ENCODE measurements around the gene CHIT1.
A peak's percentile ranks its signal among the peaks of the same experiment; 100 is the strongest.

CHIT1 gene

DNA sequence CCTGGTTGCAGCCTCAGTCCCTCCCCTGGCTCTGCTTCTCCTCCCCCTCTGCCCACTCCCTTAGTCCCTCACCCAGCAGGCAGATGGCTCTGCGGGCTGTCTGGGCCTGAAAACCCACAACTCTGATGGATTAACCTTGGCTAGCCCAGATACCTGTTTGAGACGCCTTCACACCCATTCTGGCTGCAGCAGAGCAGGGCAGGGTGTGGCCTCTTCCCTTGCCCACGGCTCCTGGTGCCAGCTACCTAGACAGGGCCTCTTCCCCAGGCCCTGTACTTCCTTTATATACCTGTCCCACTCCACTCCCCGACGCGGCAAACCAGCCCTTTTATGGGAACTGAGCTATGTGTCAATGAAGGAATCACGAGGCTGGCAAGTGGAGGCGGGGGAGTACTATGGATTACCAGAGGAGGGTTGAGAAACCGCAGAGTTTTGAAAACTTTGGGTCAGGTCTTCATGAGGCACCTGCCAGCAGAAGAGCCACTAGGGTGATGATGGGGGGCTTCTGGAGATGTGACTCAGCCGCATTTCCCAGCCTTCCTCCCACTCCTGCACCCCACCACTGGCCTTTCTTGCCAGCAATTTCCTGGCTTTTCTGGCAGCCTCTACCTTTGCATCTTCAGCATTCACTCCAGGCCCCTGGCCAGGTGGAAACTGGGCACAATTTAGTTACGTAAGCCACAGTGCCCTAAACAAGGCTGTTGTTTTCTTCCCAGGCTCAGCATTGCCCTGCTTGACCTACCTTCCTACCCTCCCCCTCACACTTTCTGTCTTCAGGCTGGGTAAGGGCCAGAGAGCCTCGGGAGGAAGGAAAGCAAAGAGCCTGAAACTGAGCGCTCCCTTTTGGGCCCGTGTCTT lies 42.8 kb downstream of the CHIT1 start, which contains the start of gene CHI3L1:
CHI3L1 (minus strand) TSS at position 259 of the 858 bp plus-strand sequence; CDS start at position 178, 81 bp downstream.
- no peak for DNase-seq

DNA sequence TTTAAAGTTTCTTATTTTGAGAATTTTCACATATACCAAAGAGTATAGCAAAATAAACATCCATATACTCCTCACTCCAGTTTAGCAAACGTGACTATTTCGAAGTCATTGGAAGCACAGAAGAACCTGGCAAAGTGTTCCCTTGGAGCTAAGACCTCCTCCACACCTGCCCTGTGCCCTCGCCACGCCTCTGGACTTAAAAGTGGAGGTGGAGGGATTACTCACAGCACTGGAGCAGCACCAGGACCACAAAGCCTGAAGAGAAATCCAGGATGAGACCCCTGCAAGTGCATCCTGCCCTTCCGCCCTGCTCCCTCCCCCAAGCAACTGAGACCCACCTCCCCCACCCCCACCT lies 43.4 kb downstream of the CHIT1 start:
- no peak for DNase-seq

DNA sequence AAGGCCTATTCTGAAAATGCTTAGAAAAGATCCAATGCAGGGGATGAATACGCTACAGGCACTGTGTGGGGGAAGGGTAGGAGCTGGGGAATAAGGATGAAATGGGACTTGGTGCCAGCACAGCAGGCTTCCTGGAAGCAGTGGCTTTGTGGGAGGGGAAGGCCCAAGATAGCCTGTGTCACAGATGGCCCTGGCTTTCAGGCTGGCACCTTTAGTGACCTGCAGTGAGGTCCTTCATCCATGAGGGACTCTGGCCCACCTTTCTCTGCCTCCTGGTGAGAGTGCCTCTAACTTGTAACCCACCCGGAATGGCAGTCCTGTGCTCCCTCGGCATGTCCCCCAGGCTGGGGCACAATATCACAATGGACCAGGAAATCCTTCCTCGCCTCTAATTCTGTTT lies 43.9 kb downstream of the CHIT1 start:
- DNase-seq = no peak

DNA sequence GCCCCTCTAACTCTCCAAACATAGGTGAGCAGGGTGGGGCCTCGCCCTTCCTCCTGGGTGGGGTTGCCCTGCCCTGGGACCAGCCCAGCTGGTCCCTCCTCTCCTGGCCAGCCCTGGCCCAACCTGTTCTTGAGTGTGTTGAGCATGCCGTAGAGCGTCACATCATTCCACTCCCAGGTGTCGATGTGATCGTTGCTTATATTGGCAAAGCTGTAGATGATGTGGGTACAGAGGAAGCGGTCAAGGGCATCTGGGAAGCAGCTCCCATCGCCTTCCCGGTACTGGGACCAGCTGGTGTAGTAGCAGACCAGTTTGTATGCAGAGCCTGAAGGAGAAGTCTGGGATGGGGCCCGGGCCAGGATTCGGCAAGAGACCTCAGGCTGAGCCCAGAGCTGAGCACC lies 44.4 kb downstream of the CHIT1 start:
- DNase-seq = no peak

DNA sequence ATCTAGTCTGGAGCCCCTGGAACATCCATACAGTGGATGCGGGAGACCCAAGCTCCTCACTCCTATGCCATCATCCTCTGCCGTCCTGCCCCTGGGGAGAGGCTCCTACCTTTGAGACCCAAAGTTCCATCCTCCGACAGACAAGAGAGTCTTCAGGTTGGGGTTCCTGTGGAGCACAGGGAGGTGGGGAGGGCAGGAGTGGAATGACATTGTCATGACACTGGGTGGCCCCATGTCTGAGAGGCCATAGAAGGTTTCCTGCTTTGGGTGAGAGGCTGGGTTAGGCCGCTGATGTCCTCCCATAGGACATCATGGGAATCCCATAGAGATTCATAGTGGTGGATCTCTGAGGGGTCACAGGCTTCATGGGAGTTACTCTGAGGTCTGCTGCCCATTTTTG lies 45.0 kb downstream of the CHIT1 start:
- DNase-seq = no peak

DNA sequence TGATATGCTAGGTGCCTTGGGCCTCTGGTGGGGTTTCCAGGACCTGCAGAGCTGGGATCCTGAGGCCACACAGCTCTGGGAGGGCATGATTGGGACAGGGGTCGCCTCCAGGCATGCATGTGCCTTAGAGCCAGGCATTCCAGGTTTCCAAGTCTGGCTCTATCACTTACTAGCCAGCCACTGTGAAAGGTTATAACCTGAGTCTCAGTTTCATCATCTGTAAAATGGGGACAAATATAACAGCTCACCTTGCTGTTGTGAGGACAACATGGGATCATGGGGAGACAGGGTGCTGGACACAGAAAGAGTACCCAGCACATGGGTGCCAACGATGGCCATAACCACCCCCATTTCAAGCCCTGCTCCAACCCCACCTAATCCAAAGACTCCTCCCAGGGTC lies 45.6 kb downstream of the CHIT1 start:
- DNase-seq = no peak

DNA sequence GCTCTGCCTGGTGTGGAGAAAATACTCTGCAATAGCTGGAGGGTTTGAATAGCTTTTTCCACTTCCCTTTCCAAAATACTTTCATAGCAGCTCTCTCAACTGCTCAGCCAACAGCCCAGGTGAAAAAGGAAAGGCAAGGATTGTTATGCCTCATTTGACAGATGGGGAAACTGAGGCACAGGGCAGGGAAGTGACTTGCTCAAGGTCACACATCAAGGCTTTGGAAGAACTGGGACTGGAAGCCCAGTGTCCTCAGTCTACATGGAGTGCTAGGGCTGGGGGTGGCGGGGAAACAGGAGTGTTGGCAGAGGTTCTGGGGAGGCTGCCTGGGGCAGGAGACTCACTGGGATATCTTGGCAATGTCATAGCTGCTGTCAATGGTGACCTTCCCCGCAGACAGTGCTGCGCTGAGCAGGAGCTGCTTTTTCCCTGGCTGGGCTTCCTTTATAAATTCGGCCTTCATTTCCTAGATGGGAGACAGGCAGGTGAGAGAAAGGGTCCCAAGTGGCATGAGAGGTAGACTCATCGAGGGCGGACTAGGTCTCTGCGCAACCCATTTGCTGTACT lies 47.0 kb downstream of the CHIT1 start:
- no peak for DNase-seq

DNA sequence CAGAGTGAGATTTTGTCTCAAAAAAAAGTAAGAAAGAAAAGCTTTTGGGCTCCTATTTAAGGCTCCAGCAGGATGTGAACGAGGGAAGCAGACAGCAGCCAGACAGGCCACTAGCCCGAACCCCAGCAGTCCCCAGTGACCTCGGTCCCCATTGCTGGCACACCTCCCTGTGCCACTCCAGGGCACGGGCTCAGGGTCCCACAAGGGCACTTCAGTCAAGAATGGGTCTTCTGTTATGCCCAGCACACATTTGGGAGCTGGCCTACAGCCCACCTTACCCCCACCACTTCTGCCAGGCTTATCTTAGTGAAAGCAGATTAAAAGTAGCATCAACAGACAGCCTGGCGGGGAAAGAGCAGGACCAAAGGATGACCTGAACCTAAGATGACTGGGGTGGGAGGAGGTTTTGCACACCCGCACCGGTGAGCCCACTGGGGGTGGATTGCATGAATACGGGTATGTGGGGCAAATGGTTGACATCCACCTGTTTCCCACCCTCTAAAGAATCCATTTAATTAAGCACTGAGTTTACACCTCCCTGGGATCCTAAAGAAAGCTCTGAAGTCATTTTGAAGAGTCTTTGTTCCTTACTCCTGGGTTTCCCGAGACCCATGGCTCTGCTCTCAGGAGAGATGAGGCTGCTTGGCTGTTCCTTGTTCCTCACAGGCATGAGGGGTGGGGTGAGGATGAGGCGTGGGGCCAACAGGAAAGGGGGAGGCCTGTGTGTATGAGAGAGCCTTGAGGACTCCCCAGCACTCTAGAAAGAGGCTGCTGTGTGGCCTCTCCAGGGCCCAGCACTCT lies 47.7 kb downstream of the CHIT1 start:
- no peak for DNase-seq

DNA sequence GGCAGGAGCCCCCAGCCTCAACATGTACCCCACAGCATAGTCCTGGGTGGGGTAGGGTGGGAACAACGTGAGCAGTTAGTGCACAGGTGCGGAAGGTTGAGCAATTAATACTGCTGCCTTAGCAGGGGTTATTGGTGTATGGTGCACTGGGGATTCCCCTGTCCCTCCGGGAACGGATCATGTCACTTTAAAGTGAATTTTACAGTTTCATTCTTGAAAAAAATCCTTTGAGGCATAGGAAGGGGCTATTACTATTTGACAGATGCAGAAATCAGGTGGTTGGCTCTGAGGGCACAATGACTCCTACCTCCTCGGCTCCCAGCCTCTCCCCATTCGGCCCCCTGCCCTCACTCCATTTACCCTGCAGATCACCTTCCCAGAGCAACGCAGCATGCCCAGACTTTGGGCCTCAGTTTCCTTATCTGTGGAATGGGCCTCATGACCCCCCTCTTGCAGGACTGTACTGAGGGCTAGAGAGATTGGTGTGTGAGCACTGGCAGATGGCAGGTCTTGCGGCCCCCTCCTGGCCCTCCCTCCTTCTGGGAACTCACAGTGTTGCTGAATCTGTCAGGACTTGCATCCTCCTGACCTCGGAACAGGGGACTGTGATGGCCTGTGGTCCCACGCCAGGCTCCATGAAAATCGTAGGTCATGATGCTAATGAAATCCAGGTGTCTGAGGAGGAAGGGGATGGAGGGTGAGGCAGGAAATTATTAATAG lies 48.7 kb downstream of the CHIT1 start:
- DNase-seq = no peak

DNA sequence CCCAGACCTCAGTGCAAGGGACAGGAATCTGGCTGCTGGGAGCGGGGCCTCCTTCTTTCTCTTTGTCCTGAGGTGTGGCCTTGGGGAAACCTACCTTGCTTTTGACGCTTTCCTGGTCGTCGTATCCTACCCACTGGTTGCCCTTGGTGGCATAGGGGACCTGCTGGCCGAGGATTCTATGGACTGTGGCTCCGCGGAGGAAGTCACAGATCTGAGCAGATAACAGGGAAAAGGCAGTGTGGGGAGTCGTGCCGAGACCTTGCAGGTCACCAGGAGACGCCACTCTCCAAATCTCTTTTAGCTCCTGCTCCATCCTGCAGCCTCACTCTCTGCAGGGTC lies 49.8 kb downstream of the CHIT1 start:
- DNase-seq = no peak

DNA sequence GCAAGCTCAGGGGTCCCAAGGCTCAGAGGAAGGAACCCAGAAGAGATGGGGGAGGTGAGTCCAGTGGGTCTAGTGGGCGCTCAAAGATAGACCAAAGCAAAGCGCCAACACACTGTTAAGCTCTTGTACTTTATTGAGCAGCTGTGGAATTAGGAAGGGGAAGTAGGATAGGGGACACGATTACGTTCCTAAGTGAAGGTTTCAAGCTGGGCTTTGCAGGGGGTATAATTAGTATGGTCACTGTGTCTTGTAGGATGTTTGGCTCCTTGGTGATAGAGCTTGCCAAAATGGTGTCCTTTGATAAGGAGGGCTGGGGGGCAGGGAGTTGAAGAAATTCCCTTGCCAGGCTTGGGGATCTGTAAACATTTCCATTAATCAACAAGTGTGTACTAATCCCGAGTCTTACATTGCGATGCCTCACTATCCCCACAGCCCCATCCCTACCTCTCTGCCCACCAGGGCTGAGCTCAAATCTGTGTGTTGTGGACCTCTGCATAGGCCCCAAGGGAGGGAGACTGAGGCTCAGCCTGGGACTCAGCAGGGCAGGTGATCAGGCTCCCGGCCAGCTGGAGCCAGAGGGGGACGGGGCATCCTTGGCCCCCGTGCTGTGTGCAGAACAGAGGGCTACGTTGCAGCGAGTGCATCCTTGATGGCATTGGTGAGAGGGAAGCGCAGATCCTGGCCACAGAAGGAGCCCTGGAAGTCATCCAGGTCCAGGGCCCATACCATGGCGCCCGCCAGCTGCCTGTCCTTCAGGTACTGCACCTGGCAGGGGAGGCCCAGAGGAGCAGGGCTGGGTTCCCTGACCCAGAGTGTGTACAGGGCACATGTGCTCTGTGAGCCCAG lies 50.4 kb downstream of the CHIT1 start:
- no peak for DNase-seq

DNA sequence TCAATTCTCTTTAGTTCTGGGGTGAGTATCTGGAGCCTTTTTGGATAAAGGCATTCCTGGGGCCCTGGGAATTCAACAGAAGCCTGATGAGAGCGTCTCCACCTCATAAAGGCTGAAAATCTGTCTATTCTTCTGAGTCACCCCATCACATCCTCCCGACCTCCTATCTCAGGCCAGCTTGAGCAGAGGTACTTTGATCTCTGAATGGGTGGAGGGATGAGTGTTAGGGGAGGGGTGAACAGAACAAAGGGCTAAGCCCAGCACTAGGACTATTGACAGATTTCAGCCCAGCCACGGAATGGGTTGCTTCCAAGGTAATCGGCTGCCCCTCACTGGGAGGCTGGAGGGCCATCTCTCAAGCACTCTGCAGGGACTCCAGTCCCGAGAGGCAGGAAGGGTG lies 51.4 kb downstream of the CHIT1 start:
- DNase-seq = peak; percentile 49

DNA sequence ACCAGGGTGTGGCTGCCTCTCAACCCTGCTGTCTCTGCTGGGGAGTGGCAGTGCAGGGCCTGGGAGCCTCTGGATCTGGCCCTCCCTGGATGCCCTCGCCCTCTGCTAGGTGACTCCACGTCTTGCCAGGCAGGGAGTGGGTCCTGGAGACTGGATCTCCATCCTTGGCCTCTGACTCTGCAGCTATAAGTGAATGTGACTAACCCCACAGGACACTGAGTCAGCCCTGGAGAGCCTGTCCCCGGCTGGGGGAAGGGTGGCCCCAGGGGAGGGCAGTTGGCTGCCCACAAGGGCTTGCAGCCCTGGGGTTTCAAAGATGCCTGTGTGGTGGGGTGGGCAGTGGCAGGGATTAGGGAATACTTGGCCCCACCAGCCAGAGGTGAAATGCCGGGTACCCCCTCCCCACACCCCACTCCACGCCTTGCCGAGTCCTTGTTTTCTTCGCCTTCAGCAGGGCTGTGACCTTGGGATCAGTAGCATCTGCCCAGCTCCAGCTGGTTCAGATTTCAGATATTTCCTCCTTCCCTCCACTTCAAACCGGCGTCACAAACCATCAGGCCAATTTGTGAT lies 51.9 kb downstream of the CHIT1 start:
- DNase-seq = peak; percentile 55

DNA sequence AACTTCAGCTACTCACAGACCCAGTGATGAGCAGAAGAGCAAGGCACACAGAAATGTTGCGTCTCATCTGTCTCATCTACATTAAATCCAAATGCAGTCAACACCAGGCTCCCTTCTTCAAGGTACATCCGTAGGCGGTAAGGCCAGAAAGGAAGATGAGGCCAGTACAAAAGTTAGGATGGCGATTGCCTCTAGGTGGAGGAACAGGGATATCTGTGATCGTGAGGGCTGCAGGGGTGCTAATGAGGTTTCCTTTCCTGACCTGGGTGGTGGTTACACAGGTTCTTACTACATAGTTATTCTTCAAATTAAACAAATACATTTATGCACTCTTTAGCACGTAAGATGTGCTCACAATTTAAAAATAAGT lies 52.5 kb downstream of the CHIT1 start:
- DNase-seq = no peak

DNA sequence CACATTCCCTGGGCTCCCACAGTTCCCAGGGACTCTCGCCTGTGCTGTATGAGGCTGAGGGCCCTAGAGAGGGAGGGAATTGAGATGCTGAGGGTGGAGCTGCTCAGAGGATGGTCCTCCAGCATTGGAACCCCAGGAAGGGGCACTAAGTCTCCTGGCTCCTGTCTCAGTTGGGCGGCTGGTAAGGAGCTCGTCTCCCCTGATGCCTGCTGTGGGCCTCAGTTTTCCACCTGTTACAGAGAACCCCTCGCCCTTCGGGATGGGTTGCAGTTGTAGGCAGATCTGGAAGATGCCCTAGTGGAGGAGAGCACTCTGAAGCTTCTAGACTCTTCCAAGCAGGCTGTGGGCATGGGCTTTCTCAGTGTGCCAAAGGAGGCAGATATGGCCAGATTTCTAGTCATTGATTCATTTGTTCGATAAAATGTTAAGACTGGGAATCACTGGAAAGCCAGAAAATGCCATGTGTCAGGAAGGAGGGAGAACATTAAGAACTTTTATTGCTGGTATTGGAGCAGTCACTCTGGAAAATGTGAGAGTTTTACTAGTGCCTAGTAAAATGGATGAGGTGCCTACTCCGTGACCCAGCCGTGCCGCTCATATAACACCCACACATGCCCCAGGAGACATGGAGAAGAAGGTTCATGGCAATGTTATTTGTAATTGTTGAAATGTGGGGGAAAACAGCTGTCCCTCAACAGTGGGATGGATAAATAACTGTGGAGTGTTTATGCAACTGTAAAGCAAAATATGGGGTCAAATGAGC lies 53.0 kb downstream of the CHIT1 start:
- no peak for DNase-seq

DNA sequence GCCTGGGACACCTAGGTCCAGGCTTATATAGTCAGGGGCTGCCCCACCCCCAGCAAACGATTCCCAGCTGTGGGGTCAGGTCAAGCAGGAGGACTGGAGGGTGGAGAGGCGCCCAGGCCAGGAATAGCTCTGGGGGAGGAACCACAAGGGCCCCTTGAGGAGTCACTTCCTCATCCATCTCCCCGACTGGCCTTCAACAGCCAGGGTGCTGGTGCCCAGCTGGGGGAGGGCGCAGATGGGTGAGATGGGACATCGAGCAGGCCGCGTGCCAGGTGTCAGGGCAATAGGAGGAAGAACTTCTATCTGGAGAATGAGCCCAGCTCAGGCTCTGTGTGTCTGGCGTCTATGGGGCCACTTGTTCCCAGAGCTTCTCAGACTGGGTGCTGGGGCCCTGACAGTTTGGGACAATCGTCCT lies 53.6 kb downstream of the CHIT1 start:
- DNase-seq = no peak

DNA sequence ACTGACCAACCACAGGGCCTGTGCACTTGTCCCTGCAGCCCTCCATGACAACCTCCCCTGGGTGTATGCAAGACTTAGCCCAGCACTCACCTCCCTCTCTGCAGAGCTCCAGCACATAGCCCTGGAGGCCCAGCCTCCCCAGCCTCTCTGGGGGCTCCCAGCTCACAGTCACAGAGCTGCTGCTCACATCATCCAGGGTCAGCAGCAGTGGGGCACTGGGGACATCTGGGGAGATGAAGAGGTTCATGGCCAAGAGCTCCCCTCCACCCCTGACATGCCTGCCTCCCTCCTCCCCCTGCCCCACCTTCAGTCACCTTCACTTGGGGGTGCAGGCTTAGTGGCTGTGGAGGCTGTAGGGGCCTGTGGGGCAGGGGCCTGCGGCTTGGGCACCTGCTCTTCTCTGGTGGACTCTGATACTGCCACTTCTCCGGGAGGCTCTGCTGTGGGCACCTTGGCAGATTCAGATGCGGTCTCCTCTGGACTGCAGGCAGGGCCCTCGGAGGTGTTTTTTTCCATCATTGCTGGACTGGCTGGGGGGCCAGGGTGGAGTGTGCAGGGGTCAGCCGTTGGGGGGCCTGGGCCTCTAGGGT lies 54.1 kb downstream of the CHIT1 start, which contains the start of gene MYBPH:
MYBPH (minus strand) TSS at position 590 of the 590 bp plus-strand sequence; CDS start at position 519, 71 bp downstream.
- DNase-seq = no peak

DNA sequence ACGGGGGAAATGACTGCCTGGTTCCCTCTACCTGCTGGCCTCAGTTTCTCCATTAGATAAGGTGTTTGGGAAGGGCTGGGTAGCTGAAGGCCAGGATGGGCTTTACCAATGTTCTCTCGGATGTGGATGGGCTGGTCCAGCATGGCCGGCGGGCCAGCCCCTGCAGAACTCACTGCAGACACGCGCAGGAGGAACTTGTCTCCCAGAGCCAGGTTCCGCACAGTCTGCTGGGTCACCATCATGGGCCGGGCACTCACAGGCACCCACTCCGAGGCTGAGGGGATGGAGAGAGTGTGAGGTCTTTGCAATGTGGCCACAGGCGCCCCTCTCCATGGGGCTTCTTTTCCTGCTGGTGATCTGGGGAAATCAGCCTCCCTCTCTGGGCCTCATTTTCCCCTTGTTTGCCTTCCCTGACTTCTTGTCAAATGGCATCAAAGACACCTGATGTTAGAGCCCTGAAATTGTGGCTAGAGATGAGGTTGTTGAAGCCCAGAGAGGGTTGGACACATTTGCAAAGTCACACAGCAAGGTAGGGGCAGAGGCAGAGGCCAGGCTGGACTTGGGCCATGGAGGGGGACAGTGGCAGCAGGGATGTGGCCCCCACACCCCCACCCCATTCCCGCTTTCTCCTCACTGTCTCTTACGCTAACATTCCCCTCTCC lies 55.0 kb downstream of the CHIT1 start:
- no peak for DNase-seq

DNA sequence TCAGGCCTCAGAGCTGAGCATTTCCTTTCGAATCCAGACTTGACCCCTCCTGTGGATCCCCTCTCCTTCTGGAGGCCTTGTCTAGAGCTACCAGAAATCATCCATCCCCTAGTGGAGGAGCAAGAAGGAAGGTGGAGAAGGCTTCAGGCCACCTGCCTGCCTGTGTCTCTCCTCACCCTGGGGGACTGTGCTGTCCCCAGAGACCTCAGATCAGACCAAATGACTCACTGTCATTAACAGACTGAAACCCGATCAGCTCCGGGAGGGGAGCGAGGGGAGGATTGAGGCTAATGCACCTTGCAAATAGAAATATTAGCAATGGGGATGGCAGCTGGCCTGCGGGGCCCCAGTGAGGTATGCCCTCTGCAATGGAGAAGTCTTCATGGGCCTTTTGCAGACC lies 55.9 kb downstream of the CHIT1 start:
- no peak for DNase-seq

DNA sequence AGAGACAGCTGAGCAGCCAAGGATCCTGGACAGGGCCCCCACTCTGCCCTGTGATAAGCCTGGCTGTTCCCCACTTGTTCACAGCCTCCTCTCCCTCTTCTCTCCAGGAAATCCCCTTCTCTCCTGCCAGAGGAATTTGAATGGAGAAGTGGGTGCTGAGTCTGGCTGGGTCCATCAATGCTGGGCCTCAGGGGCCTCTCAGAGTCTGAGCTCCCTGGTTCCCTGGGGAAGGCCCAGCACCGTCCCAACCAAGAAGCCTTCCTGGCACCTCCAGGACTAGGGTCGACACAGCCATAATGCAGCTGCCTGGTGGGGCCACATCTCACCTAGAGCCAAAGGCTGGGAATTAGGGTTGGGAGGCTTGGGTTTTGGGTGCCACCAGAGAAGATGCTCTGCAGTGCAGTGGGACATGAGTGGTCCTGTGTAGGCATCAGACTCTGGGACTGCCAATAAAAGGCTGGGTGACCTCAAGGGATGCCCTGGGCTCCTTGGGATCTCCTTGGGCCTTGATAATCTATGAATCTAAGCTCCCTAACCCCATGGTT lies 56.4 kb downstream of the CHIT1 start:
- no peak for DNase-seq
